Measurements from ENCODE around the gene ZNRF1. TPM values are rescaled to one million over a fixed set of nuclear protein-coding genes. Genes with fewer than 3 reads are reported as not detected.
"Not testable (repeated sequence)": the region's sequence is repeated elsewhere in the genome, so short reads cannot be mapped to it uniquely, and the experiment has no call there.

Gene ZNRF1
- total and polyA plus RNA-seq, 2 donors = 13.4 to 22.0 TPM

GRCh38 chr16:75088934-75089333 is 90.1 kb downstream of the ZNRF1 start:
- H3K4me1 ChIP-seq (ENCODE audit: insufficient read depth) = no peaks in the 10 kb centered on the region
- DNase-seq (ENCODE audit: extremely low spot score) = no peak
- WGBS = 84% methylated on average over 8 of the region's 8 CpGs
- no peaks in the 10 kb centered on the region for H3K36me3 ChIP-seq (ENCODE audit: insufficient read depth)
- no peak overlapping the region for H3K27ac ChIP-seq (ENCODE audit: low read depth)
- no peak overlapping the region for H3K4me3 ChIP-seq (ENCODE audit: low read depth, low read length)

- Histone ChIP-seq H3K27ac (ENCODE audit: low read depth) (no peak overlapping the region), H3K36me3 (ENCODE audit: insufficient read depth) (no peaks in the 10 kb centered on the region), H3K4me1 (ENCODE audit: insufficient read depth) (no peaks in the 10 kb centered on the region), H3K4me3 (ENCODE audit: low read depth, low read length) (no peak overlapping the region)
- DNase-seq (ENCODE audit: extremely low spot score) = no peak
- 80% methylated on average over 6 of the region's 6 CpGs for WGBS
These were observed 90.8 kb downstream of the ZNRF1 start for GRCh38 chr16:75089486-75090202.

GRCh38 chr16:75090899-75091298 is 92.1 kb downstream of the ZNRF1 start:
- H3K4me1 ChIP-seq (ENCODE audit: insufficient read depth); H3K36me3 ChIP-seq (ENCODE audit: insufficient read depth); DNase-seq (ENCODE audit: extremely low spot score); H3K27ac ChIP-seq (ENCODE audit: low read depth); H3K4me3 ChIP-seq (ENCODE audit: low read depth, low read length): not testable (repeated sequence)
- 86% methylated on average over 6 of the region's 6 CpGs for WGBS

- not testable (repeated sequence) for DNase-seq (ENCODE audit: extremely low spot score); H3K27ac ChIP-seq (ENCODE audit: low read depth); H3K36me3 ChIP-seq (ENCODE audit: insufficient read depth); H3K4me1 ChIP-seq (ENCODE audit: insufficient read depth); H3K4me3 ChIP-seq (ENCODE audit: low read depth, low read length)
- WGBS = 64% methylated on average over 3 of the region's 3 CpGs
These were observed 92.8 kb downstream of the ZNRF1 start for GRCh38 chr16:75091619-75092018.

GRCh38 chr16:75092777-75093176 is 94.0 kb downstream of the ZNRF1 start:
- Histone ChIP-seq H3K4me1 (ENCODE audit: insufficient read depth) (no peaks in the 10 kb centered on the region), H3K27ac (ENCODE audit: low read depth) (no peak overlapping the region), H3K4me3 (ENCODE audit: low read depth, low read length) (no peak overlapping the region), H3K36me3 (ENCODE audit: insufficient read depth) (no peaks in the 10 kb centered on the region)
- 79% methylated on average over 7 of the region's 7 CpGs for WGBS
- DNase-seq (ENCODE audit: extremely low spot score) = no peak

GRCh38 chr16:75093598-75094540 is 95.0 kb downstream of the ZNRF1 start:
- Histone ChIP-seq H3K27ac (ENCODE audit: low read depth) (no peak overlapping the region), H3K4me1 (ENCODE audit: insufficient read depth) (no peaks in the 10 kb centered on the region), H3K36me3 (ENCODE audit: insufficient read depth) (no peaks in the 10 kb centered on the region), H3K4me3 (ENCODE audit: low read depth, low read length) (no peak overlapping the region)
- no peak for DNase-seq (ENCODE audit: extremely low spot score)
- 95% methylated on average over 23 of the region's 23 CpGs for WGBS

- Histone ChIP-seq H3K27ac (ENCODE audit: low read depth) (no peak overlapping the region), H3K4me1 (ENCODE audit: insufficient read depth) (no peaks in the 10 kb centered on the region), H3K36me3 (ENCODE audit: insufficient read depth) (no peaks in the 10 kb centered on the region), H3K4me3 (ENCODE audit: low read depth, low read length) (no peak overlapping the region)
- DNase-seq (ENCODE audit: extremely low spot score) = no peak
- 94% methylated on average over 14 of the region's 14 CpGs for WGBS
These were observed 96.4 kb downstream of the ZNRF1 start for GRCh38 chr16:75095204-75095621.

- DNase-seq (ENCODE audit: extremely low spot score) = no peak
- Histone ChIP-seq H3K36me3 (ENCODE audit: insufficient read depth) (no peaks in the 10 kb centered on the region), H3K4me1 (ENCODE audit: insufficient read depth) (no peaks in the 10 kb centered on the region), H3K4me3 (ENCODE audit: low read depth, low read length) (no peak overlapping the region), H3K27ac (ENCODE audit: low read depth) (no peak overlapping the region)
- 70% methylated on average over 6 of the region's 6 CpGs for WGBS
These were observed 97.8 kb downstream of the ZNRF1 start for GRCh38 chr16:75096656-75097055.

- WGBS = 92% methylated on average over 10 of the region's 10 CpGs
- Histone ChIP-seq H3K27ac (ENCODE audit: low read depth) (no peak overlapping the region), H3K4me3 (ENCODE audit: low read depth, low read length) (no peak overlapping the region), H3K4me1 (ENCODE audit: insufficient read depth) (no peaks in the 10 kb centered on the region), H3K36me3 (ENCODE audit: insufficient read depth) (no peaks in the 10 kb centered on the region)
- DNase-seq (ENCODE audit: extremely low spot score) = no peak
These were observed 98.5 kb downstream of the ZNRF1 start for GRCh38 chr16:75097191-75097761.

- no peaks in the 10 kb centered on the region for H3K36me3 ChIP-seq (ENCODE audit: insufficient read depth)
- 89% methylated on average over 15 of the region's 15 CpGs for WGBS
- H3K27ac ChIP-seq (ENCODE audit: low read depth) = no peak overlapping the region
- no peak for DNase-seq (ENCODE audit: extremely low spot score)
- no peak overlapping the region for H3K4me3 ChIP-seq (ENCODE audit: low read depth, low read length)
- no peaks in the 10 kb centered on the region for H3K4me1 ChIP-seq (ENCODE audit: insufficient read depth)
These were observed 99.4 kb downstream of the ZNRF1 start for GRCh38 chr16:75097941-75098901.

GRCh38 chr16:75099075-75099667 is 100.3 kb downstream of the ZNRF1 start:
- WGBS = 75% methylated on average over 8 of the region's 8 CpGs
- DNase-seq (ENCODE audit: extremely low spot score) = no peak
- no peaks in the 10 kb centered on the region for H3K36me3 ChIP-seq (ENCODE audit: insufficient read depth)
- peak overlapping the region; percentile 51 for H3K27ac ChIP-seq (ENCODE audit: low read depth)
- H3K4me3 ChIP-seq (ENCODE audit: low read depth, low read length) = no peak overlapping the region
- no peaks in the 10 kb centered on the region for H3K4me1 ChIP-seq (ENCODE audit: insufficient read depth)

GRCh38 chr16:75099738-75100602 is 101.1 kb downstream of the ZNRF1 start:
- Histone ChIP-seq H3K27ac (ENCODE audit: low read depth) (peak overlapping the region; percentile 51), H3K4me3 (ENCODE audit: low read depth, low read length) (no peak overlapping the region), H3K4me1 (ENCODE audit: insufficient read depth) (no peaks in the 10 kb centered on the region), H3K36me3 (ENCODE audit: insufficient read depth) (no peaks in the 10 kb centered on the region)
- no peak for DNase-seq (ENCODE audit: extremely low spot score)
- 80% methylated on average over 16 of the region's 16 CpGs for WGBS

All from urinary bladder (tissue), 4 donors.